HepG2 (cell line): ENCODE measurements around the gene PDPK1. TPM values are rescaled to one million over a fixed set of nuclear protein-coding genes. Genes with fewer than 3 reads are reported as not detected.

ENCODE experiments used
- ATAC-seq: fragments of 200-7000 bp; cut with Tn5 transposase; 3 replicates; pipeline ENCODE4 v1.9.1; 2020; ENCODE audit warnings: mild to moderate bottlenecking, moderate library complexity
- BruUV-seq: library from RNA; stranded (reverse); fragments of 400-500 nt; replicated peaks from 2 replicates; lab custom pipeline; 2021; lab: Mats Ljungman, UMichigan
- CTCF ChIA-PET: fragments of 300-600 bp; formaldehyde crosslinking; extraction: SDS; loops from one replicate; lab custom pipeline; 2021; ENCODE audit warnings: low total read pairs, inconsistent platforms, low intra/inter-chr PET ratio; lab: Yijun Ruan, JAX
- POLR2A ChIA-PET: fragments of 350-600 bp; sonication (Branson Sonifier 250); formaldehyde crosslinking; loops from one replicate; lab custom pipeline; 2020; ENCODE audit warnings: antibody characterized with exemption, inconsistent platforms; lab: Yijun Ruan, JAX
- DNase-seq: peaks from one replicate; pipeline ENCODE4 v3.0.0-alpha.2; 2015; ENCODE audit warnings: low spot score
- FAIRE-seq: peaks from 3 replicates; lab custom pipeline; 2011; peaks lifted over from hg19 to GRCh38; lab: Jason Lieb, UNC
- H2AFZ ChIP-seq: one replicate; pipeline ENCODE4 v1.6.1; 2011; ENCODE audit warnings: low read length, inconsistent platforms
- H3K27ac ChIP-seq: fragments of 300-600 bp; 3 replicates; pipeline ENCODE4 v1.8.0; 2011; ENCODE audit warnings: mixed run types, mild to moderate bottlenecking, mixed read lengths, low read length, inconsistent platforms; ENCODE audit not compliant: insufficient read depth; ENCODE audit errors: extremely low read length
- H3K27me3 ChIP-seq, 2 experiments: fragments of 200-600 bp in 1 of 2; 2 replicates in 1 of 2; 3 replicates in 1 of 2; pipeline versions ENCODE4 v1.6.0 to v1.8.0; 2011; ENCODE audit warnings: low read length in 2 of 2, mild to moderate bottlenecking in 2 of 2, moderate library complexity in 2 of 2, inconsistent platforms in 1 of 2; ENCODE audit not compliant: insufficient read depth in 2 of 2, control insufficient read depth in 1 of 2
- H3K36me3 ChIP-seq, 2 experiments: fragments of 200-600 bp in 1 of 2; replicated peaks in 1 of 2; 2 replicates in 1 of 2; 3 replicates in 1 of 2; pipeline versions ENCODE4 v1.5.1 to v1.8.0; 2011; ENCODE audit warnings: low read length in 2 of 2, inconsistent platforms in 1 of 2; ENCODE audit not compliant: insufficient read depth in 2 of 2, control insufficient read depth in 1 of 2
- H3K4me1 ChIP-seq: 2 replicates; pipeline ENCODE4 v1.5.1; 2012; ENCODE audit warnings: low read length, inconsistent platforms; ENCODE audit not compliant: insufficient read depth
- H3K4me2 ChIP-seq: 2 replicates; pipeline ENCODE4 v1.6.0; 2011; ENCODE audit warnings: low read depth, low read length, inconsistent platforms
- H3K4me3 ChIP-seq, 3 experiments: fragments of 200-600 bp in 1 of 3; sonication (generic), shearing (Covaris generic) in 1 of 3; replicated peaks in 1 of 3; 2 replicates each; pipeline ENCODE4 v1.5.1; 2011 to 2016; ENCODE audit warnings: low read length in 3 of 3, inconsistent platforms in 2 of 3, low read depth in 2 of 3, mild to moderate bottlenecking in 2 of 3, control low read depth in 1 of 3, mixed read lengths in 1 of 3; ENCODE audit not compliant: insufficient read depth in 1 of 3
- H3K79me2 ChIP-seq: one replicate; pipeline ENCODE4 v1.6.1; 2011; ENCODE audit warnings: low read length, inconsistent platforms; ENCODE audit not compliant: insufficient read depth
- H3K9ac ChIP-seq: 2 replicates; pipeline ENCODE4 v1.6.0; 2011; ENCODE audit warnings: mild to moderate bottlenecking, low read depth, low read length, inconsistent platforms; ENCODE audit not compliant: insufficient read depth
- H3K9me3 ChIP-seq: 2 replicates; pipeline ENCODE4 v1.5.1; 2012; ENCODE audit warnings: mild to moderate bottlenecking, low read length
- H4K20me1 ChIP-seq: 2 replicates; pipeline ENCODE4 v1.6.0; 2011; ENCODE audit warnings: inconsistent platforms, mild to moderate bottlenecking, low read length, moderate library complexity; ENCODE audit not compliant: insufficient read depth
- AGO2 ChIP-seq: fragments of 200-400 bp; formaldehyde crosslinking; optimal IDR thresholded peaks from 2 replicates; pipeline ENCODE3; 2017; ENCODE audit warnings: mild to moderate bottlenecking, low read depth, low read length, moderate library complexity
- AKAP8 ChIP-seq: sonication (generic); formaldehyde crosslinking; IDR thresholded peaks from 2 replicates; pipeline ENCODE4 v1.5.1; 2020; ENCODE audit warnings: mild to moderate bottlenecking, missing genetic modification reagents
- GLI4 ChIP-seq: sonication (generic); formaldehyde crosslinking; IDR thresholded peaks from 2 replicates; pipeline ENCODE4 v1.5.1; 2020; ENCODE audit warnings: missing genetic modification reagents, mild to moderate bottlenecking, moderate library complexity, borderline replicate concordance
- HBP1 ChIP-seq: IDR thresholded peaks from 2 replicates; pipeline ENCODE4 v1.6.1; 2016; ENCODE audit warnings: low read depth, control low read depth
- MEF2D ChIP-seq: sonication (generic); formaldehyde crosslinking; IDR thresholded peaks from 2 replicates; pipeline ENCODE4 v1.5.1; 2020; ENCODE audit warnings: mild to moderate bottlenecking, missing genetic modification reagents
- NFATC3 ChIP-seq: sonication (generic); formaldehyde crosslinking; IDR thresholded peaks from 2 replicates; pipeline ENCODE4 v1.5.1; 2020; ENCODE audit warnings: mild to moderate bottlenecking, missing genetic modification reagents
- PCBP1 ChIP-seq: fragments of 200-400 bp; formaldehyde crosslinking; IDR thresholded peaks from 2 replicates; pipeline ENCODE4 v1.6.1; 2017; ENCODE audit warnings: mild to moderate bottlenecking, low read depth, low read length, borderline replicate concordance
- PRMT3 ChIP-seq: sonication (generic); formaldehyde crosslinking; IDR thresholded peaks from 2 replicates; pipeline ENCODE4 v1.8.1; 2022; ENCODE audit warnings: low read depth, mild to moderate bottlenecking, moderate library complexity, missing genetic modification reagents, borderline replicate concordance
- TSC22D2 ChIP-seq: sonication (generic); formaldehyde crosslinking; IDR thresholded peaks from 2 replicates; pipeline ENCODE4 v1.5.1; 2020; ENCODE audit warnings: missing genetic modification reagents, mild to moderate bottlenecking, borderline replicate concordance
- ZBTB33 ChIP-seq: sonication (generic); formaldehyde crosslinking; IDR thresholded peaks from 2 replicates; pipeline ENCODE4 v1.4.0; 2020; ENCODE audit warnings: missing genetic modification reagents
- ZHX1 ChIP-seq: sonication (generic); formaldehyde crosslinking; IDR thresholded peaks from 2 replicates; pipeline ENCODE4 v1.8.1; 2022; ENCODE audit warnings: low read depth, mild to moderate bottlenecking, missing genetic modification reagents
- ZNF143 ChIP-seq: sonication (generic); formaldehyde crosslinking; IDR thresholded peaks from 2 replicates; pipeline ENCODE4 v1.4.0; 2020; ENCODE audit warnings: missing genetic modification reagents
- ZNF160 ChIP-seq: sonication (generic); formaldehyde crosslinking; IDR thresholded peaks from 2 replicates; pipeline ENCODE4 v1.8.0; 2022; ENCODE audit warnings: mild to moderate bottlenecking, inconsistent platforms, missing genetic modification reagents
- ZNF230 ChIP-seq: sonication (generic); formaldehyde crosslinking; IDR thresholded peaks from 2 replicates; pipeline ENCODE4 v1.4.0; 2020; ENCODE audit warnings: mild to moderate bottlenecking, missing genetic modification reagents
- ZNF256 ChIP-seq: sonication (generic); formaldehyde crosslinking; conservative IDR thresholded peaks from 2 replicates; pipeline ENCODE4 v1.4.0; 2020; ENCODE audit warnings: missing genetic modification reagents
- ZNF580 ChIP-seq: IDR thresholded peaks from 2 replicates; pipeline ENCODE4 v1.6.1; 2016; ENCODE audit warnings: low read depth, borderline replicate concordance
- ZNF713 ChIP-seq: sonication (generic); formaldehyde crosslinking; IDR thresholded peaks from 2 replicates; pipeline ENCODE4 v1.4.0; 2020; ENCODE audit warnings: mild to moderate bottlenecking, missing genetic modification reagents
- WGBS: methylation state at CpG from one replicate; pipeline ENCODE4 v1.1.6; 2017; ENCODE audit warnings: low lambda C conversion rate; 5-methylcytosine and 5-hydroxymethylcytosine counted together
- in situ Hi-C: cut with HindIII; loops from 2 replicates; pipeline ENCODE4 v1.10.0; 2017; ENCODE audit warnings: low pct_unique_long_range_greater_than_20kb; ENCODE audit not compliant: extremely low pct_ligation_motif_present
- intact Hi-C: fragments of 100-400 bp; cut with micrococcal nuclease; formaldehyde crosslinking; loops from one replicate; pipeline ENCODE4 v1.10.0; 2022; ENCODE audit not compliant: unreplicated experiment
- polyA plus RNA-seq, 8 experiments: library from polyadenylated mRNA; depleted of rRNA in 3 of 8; stranded (reverse) in 7 of 8; unstranded in 1 of 8; fragments of >200 nt; fragmentation: Illumina TruSeq in 4 of 8; extraction: Trizol in 4 of 8; gene quantifications; 2 replicates each; pipeline versions ENCODE4 v1.2.1 to v1.2.3, GENCODE V29; 2011 to 2016; ENCODE audit warnings: low read depth in 4 of 8, missing spikeins in 1 of 8, mixed read lengths in 1 of 8; ENCODE audit not compliant: insufficient read depth in 1 of 8
- total RNA-seq, 5 experiments: library from RNA; depleted of rRNA; stranded (reverse); fragments of >200 nt; fragmentation: Illumina TruSeq; extraction: Trizol; gene quantifications; 2 replicates each; pipeline ENCODE4 v1.2.3, GENCODE V29; 2016; ENCODE audit warnings: low read depth in 1 of 5

PDPK1 gene
- total and polyA plus RNA-seq, 2 of the 13 experiments (the other 11 are each of a cell fraction or from before 2014, with no cell fraction given) = 59.6 to 129 TPM

- ChIA-PET CTCF (interaction anchor here (1.2 to 1.3 kb wide), 2 partner anchors 10 to 11 kb away, joined by 3 read pairs; partner anchors contain the start of gene ATP6V0C), POLR2A (interaction anchor here (1.0 to 2.6 kb wide), 5 partner anchors 9 to 368 kb away, joined by 5 to 42 read pairs (median 14); partner anchors contain the start of genes ATP6V0C, PDPK1 and TRAF7)
- no peaks in the 10 kb centered on the region for H3K9me3 ChIP-seq
- in situ Hi-C loops (no loop called here), intact Hi-C loops (no loop called here)
- DNase-seq (no peak), FAIRE-seq (peak; percentile 12), ATAC-seq (peak; percentile 0; the same call in 2 of the 3 replicates)
- peak overlapping the region; percentile 92 for H3K27ac ChIP-seq
- H3K27me3 ChIP-seq = no peaks in the 10 kb centered on the region
- H3K79me2 ChIP-seq = peaks cover 44% of the 10 kb centered on the region
- peaks cover 80% of the 10 kb centered on the region for H3K4me1 ChIP-seq
- BruUV-seq = no TSS peak
- H3K4me3 ChIP-seq = peak overlapping the region in 2 of 3 experiments; percentile 12 to 56; a peak in 3 of 6 replicates
- WGBS = 52% methylated on average over 6 of the region's 6 CpGs
- peak overlapping the region; percentile 78 for H3K4me2 ChIP-seq
- H2AFZ ChIP-seq = no peak overlapping the region
- peaks cover 9% of the 10 kb centered on the region for H4K20me1 ChIP-seq
- peaks cover 13 to 45% of the 10 kb centered on the region in 2 experiments for H3K36me3 ChIP-seq
- peak overlapping the region; percentile 47 for H3K9ac ChIP-seq
- TF ChIP-seq ZNF256 (CRISPR knock-in tag) = no peak
- 0 out of 2 replicates have a peak, but pooled peaks have one; percentile 6 for TF ChIP-seq ZHX1
- TF ChIP-seq AKAP8 (CRISPR knock-in tag) = peak; percentile 5; the same call in 1 of the 2 replicates
- peak; percentile 5; the same call in 1 of the 2 replicates for TF ChIP-seq ZNF580 (CRISPR knock-in tag)
- no peak for TF ChIP-seq NFATC3 (CRISPR knock-in tag)
- TF ChIP-seq MEF2D = 0 out of 2 replicates have a peak, but pooled peaks have one; percentile 3
- TF ChIP-seq ZNF230 = no peak
- TF ChIP-seq AGO2 = peak; percentile 73
- TF ChIP-seq GLI4 (CRISPR knock-in tag) = 0 out of 2 replicates have a peak, but pooled peaks have one; percentile 9
- TF ChIP-seq TSC22D2 = no peak
- no peak for TF ChIP-seq HBP1
- peak; percentile 82 for TF ChIP-seq ZNF143
- no peak for TF ChIP-seq PRMT3 (CRISPR knock-in tag)
- no peak for TF ChIP-seq PCBP1
- TF ChIP-seq ZBTB33 (CRISPR knock-in tag) = 0 out of 2 replicates have a peak, but pooled peaks have one; percentile 10
- 0 out of 2 replicates have a peak, but pooled peaks have one; percentile 13 for TF ChIP-seq ZNF160 (CRISPR knock-in tag)
- TF ChIP-seq ZNF713 (CRISPR knock-in tag) = no peak
Observed at GRCh38 chr16:2523801-2524231, 14.0 kb upstream of the PDPK1 start.
